Stomach (tissue), 4 donors: ENCODE measurements around the gene MRPS2.

Experiments
- CTCF ChIP-seq, 7 experiments: fragments of 450-650 bp in 4 of 7; fragments of 200-600 bp in 3 of 7; sonication (generic) in 3 of 7; IDR thresholded peaks; one replicate each; pipeline ENCODE4 v1.5.1; 2016 to 2019; ENCODE audit warnings: antibody characterized with exemption in 7 of 7, control low read depth in 2 of 7, mild to moderate bottlenecking in 1 of 7
- EP300 ChIP-seq: sonication (generic); formaldehyde crosslinking; IDR thresholded peaks from one replicate; pipeline ENCODE4 v1.6.1; 2017; ENCODE audit warnings: antibody characterized with exemption
- POLR2A ChIP-seq, 4 donors: fragments of 450-650 bp; IDR thresholded peaks; one replicate each; pipeline ENCODE4 v1.6.1; 2016; ENCODE audit warnings: antibody characterized with exemption in 4 of 4, control low read depth in 2 of 4, mild to moderate bottlenecking in 1 of 4, moderate library complexity in 1 of 4
- POLR2AphosphoS5 ChIP-seq, 3 donors: sonication (generic); formaldehyde crosslinking; IDR thresholded peaks; one replicate each; pipeline ENCODE4 v1.6.1; 2016; ENCODE audit warnings: antibody characterized with exemption in 3 of 3

DNA sequence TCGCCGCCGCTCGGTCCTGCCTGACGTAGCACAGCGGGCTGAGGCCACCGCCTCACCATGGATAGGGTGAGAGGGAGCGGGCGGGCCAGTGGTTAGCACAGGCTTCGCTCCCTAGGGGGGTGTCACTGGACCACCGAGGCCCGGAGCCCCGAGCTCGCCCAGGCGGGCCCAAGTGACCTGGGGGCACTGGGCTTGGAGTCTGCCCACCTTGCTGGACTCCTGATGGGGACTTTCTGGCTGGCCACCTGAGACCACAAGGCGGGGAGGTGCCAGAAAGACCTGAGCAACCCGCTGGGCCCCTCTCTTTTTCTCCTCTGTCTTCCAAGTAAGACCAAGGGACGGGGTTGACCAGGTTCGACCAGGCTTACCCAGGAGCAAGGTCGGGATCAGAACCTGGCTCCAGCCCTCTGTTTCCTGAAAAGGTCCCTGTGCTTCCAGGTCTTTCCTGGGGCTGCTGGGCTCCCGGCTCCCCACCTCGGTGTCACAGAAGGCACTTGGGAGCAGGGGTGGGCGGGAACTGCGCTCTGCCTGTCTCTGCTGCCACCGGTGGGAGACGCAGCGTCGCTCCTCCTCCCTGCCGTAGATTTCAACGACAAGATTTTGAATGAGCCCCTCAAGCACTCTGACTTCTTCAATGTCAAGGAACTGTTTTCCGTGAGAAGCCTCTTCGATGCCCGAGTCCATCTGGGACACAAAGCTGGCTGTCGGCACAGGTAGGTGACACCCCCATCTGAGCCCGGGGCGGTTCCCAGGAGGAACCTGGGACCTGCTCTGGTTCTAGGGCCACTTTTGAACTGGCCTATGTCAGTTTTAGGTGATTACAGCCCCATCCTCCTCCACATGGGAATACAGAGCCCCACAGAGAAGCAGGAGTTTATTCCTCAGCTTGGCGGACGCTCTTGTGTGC is 1.0 kb downstream of the MRPS2 start:
- TF ChIP-seq POLR2AphosphoS5 (IDR thresholded peaks at IDR 0.05) (no peak), POLR2A (IDR thresholded peaks at IDR 0.05) (no peak), CTCF (IDR thresholded peaks at IDR 0.05) (no peak), EP300 (no peak)
